ENCODE measurements around the gene BMP2K. TPM values are rescaled to one million over a fixed set of nuclear protein-coding genes. Genes with fewer than 3 reads are reported as not detected.

BMP2K gene
- total RNA-seq, 1 donor from 2014 or later: 33.3 TPM

DNA sequence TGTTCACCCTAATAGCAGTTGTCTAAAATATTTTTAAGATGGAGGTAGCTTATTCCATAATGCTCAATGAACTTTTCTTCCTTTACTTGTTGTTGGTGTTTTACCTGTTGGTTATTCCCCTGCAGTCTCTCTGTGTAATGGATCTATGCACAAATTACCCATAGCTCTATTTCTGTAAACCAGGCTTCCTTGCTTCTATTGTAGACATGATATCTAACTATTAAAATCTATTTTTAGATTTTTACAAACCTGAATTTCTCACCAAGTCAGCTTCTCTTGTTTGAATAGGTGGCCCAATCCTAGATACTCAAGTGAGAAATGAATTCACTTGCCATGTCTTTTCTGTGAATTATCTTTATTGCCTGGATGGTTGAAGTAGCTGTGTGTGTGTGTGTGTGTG lies 24.8 kb downstream of the BMP2K start:
- no peak overlapping the region for H3K4me3 ChIP-seq (ENCODE audit: insufficient read depth, low read depth, low read length)
- H3K27me3 Mint-ChIP-seq (ENCODE audit: low read depth, unreplicated experiment): no peaks in the 10 kb centered on the region
- H3K36me3 Mint-ChIP-seq (ENCODE audit: low read depth, unreplicated experiment): peaks cover 3% of the 10 kb centered on the region
- H2AFZ ChIP-seq (ENCODE audit: low read depth, low read length): no peak overlapping the region
- no peak overlapping the region for H3K4me3 Mint-ChIP-seq (ENCODE audit: unreplicated experiment)
- TF ChIP-seq CTCF (IDR thresholded peaks at IDR 0.05; ENCODE audit: insufficient read depth, low read depth, low read length) (no peak), EZH2 (IDR thresholded peaks at IDR 0.05; ENCODE audit: insufficient read depth, low read length) (no peak)
- H3K27me3 ChIP-seq (ENCODE audit: insufficient read depth, low read length): no peaks in the 10 kb centered on the region
- no peaks in the 10 kb centered on the region for H3K9me3 ChIP-seq (ENCODE audit: insufficient read depth, low read depth, low read length)
- H4K20me1 ChIP-seq (ENCODE audit: insufficient read depth, low read length): peaks cover 26% of the 10 kb centered on the region
- no peak overlapping the region for H3K9ac ChIP-seq (ENCODE audit: low read length)
- DNase-seq (ENCODE audit: low read depth) (no peak), FAIRE-seq (no peak)
- peaks cover 88% of the 10 kb centered on the region for H3K79me2 ChIP-seq (ENCODE audit: insufficient read depth, low read length)
- no peaks in the 10 kb centered on the region for H3K4me1 ChIP-seq (ENCODE audit: insufficient read depth, low read length)
- H3K4me2 ChIP-seq (ENCODE audit: low read length): no peak overlapping the region
- H3K27ac Mint-ChIP-seq (ENCODE audit: unreplicated experiment): no peak overlapping the region
- peaks cover 2% of the 10 kb centered on the region for H3K9me3 Mint-ChIP-seq (ENCODE audit: unreplicated experiment)
- peaks cover 5% of the 10 kb centered on the region for H3K4me1 Mint-ChIP-seq (ENCODE audit: low read depth, unreplicated experiment)
- no peak overlapping the region for H3K27ac ChIP-seq (ENCODE audit: low read depth, low read length)
- H3K36me3 ChIP-seq (ENCODE audit: insufficient read depth, low read length): no peaks in the 10 kb centered on the region

DNA sequence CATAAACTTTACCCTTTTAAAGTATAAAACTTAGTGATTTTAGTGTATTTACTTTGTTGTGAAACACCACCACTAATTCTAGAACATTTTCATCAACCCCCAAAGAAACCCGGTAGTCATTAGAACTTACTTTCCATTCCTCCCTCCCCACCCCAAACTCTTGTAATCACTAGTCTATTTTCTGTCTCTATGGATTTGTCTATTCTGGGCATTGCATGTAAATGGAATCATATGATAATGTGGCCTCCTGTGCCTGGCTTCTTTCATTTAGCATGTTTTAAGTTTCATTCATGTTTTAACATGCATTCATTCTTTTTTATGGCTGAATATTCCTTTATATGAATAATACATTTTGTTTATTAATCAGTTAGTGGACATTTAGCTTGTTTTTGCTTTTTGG lies 27.8 kb downstream of the BMP2K start:
- peaks cover 2% of the 10 kb centered on the region for H3K36me3 Mint-ChIP-seq (ENCODE audit: low read depth, unreplicated experiment)
- H4K20me1 ChIP-seq (ENCODE audit: insufficient read depth, low read length): peaks cover 30% of the 10 kb centered on the region
- no peak overlapping the region for H2AFZ ChIP-seq (ENCODE audit: low read depth, low read length)
- peaks cover 5% of the 10 kb centered on the region for H3K4me1 Mint-ChIP-seq (ENCODE audit: low read depth, unreplicated experiment)
- H3K27me3 ChIP-seq (ENCODE audit: insufficient read depth, low read length): no peaks in the 10 kb centered on the region
- H3K4me3 ChIP-seq (ENCODE audit: insufficient read depth, low read depth, low read length): no peak overlapping the region
- H3K4me2 ChIP-seq (ENCODE audit: low read length): no peak overlapping the region
- peaks cover 86% of the 10 kb centered on the region for H3K79me2 ChIP-seq (ENCODE audit: insufficient read depth, low read length)
- no peaks in the 10 kb centered on the region for H3K27me3 Mint-ChIP-seq (ENCODE audit: low read depth, unreplicated experiment)
- TF ChIP-seq EZH2 (IDR thresholded peaks at IDR 0.05; ENCODE audit: insufficient read depth, low read length): no peak
- no peak for TF ChIP-seq CTCF (IDR thresholded peaks at IDR 0.05; ENCODE audit: insufficient read depth, low read depth, low read length)
- H3K4me1 ChIP-seq (ENCODE audit: insufficient read depth, low read length): no peaks in the 10 kb centered on the region
- H3K9me3 Mint-ChIP-seq (ENCODE audit: unreplicated experiment): peaks cover 9% of the 10 kb centered on the region
- DNase-seq (ENCODE audit: low read depth) (no peak), FAIRE-seq (no peak)
- no peak overlapping the region for H3K27ac Mint-ChIP-seq (ENCODE audit: unreplicated experiment)
- H3K27ac ChIP-seq (ENCODE audit: low read depth, low read length): no peak overlapping the region
- no peaks in the 10 kb centered on the region for H3K36me3 ChIP-seq (ENCODE audit: insufficient read depth, low read length)
- no peak overlapping the region for H3K9ac ChIP-seq (ENCODE audit: low read length)
- no peak overlapping the region for H3K4me3 Mint-ChIP-seq (ENCODE audit: unreplicated experiment)
- H3K9me3 ChIP-seq (ENCODE audit: insufficient read depth, low read depth, low read length): no peaks in the 10 kb centered on the region

- no peak for FAIRE-seq
Observed at GRCh38 chr4:78806943-78807460, 30.9 kb downstream of the BMP2K start.

More at GRCh38 chr4:78806943-78807460, 30.9 kb downstream of the BMP2K start:
- H3K27ac ChIP-seq (ENCODE audit: low read depth, low read length): no peak overlapping the region
- no peaks in the 10 kb centered on the region for H3K36me3 ChIP-seq (ENCODE audit: insufficient read depth, low read length)
- H3K79me2 ChIP-seq (ENCODE audit: insufficient read depth, low read length): peaks cover 85% of the 10 kb centered on the region
- peaks cover 2% of the 10 kb centered on the region for H3K36me3 Mint-ChIP-seq (ENCODE audit: low read depth, unreplicated experiment)
- no peak overlapping the region for H3K4me3 Mint-ChIP-seq (ENCODE audit: unreplicated experiment)
- H3K9ac ChIP-seq (ENCODE audit: low read length): no peak overlapping the region
- H4K20me1 ChIP-seq (ENCODE audit: insufficient read depth, low read length): peaks cover 38% of the 10 kb centered on the region
- no peak overlapping the region for H2AFZ ChIP-seq (ENCODE audit: low read depth, low read length)
- no peaks in the 10 kb centered on the region for H3K9me3 ChIP-seq (ENCODE audit: insufficient read depth, low read depth, low read length)
- H3K4me1 Mint-ChIP-seq (ENCODE audit: low read depth, unreplicated experiment): peaks cover 8% of the 10 kb centered on the region
- peaks cover 9% of the 10 kb centered on the region for H3K9me3 Mint-ChIP-seq (ENCODE audit: unreplicated experiment)
- no peaks in the 10 kb centered on the region for H3K27me3 ChIP-seq (ENCODE audit: insufficient read depth, low read length)
- H3K4me3 ChIP-seq (ENCODE audit: insufficient read depth, low read depth, low read length): no peak overlapping the region
- DNase-seq (ENCODE audit: low read depth): no peak
- no peak for TF ChIP-seq EZH2 (IDR thresholded peaks at IDR 0.05; ENCODE audit: insufficient read depth, low read length)
- no peak for TF ChIP-seq CTCF (IDR thresholded peaks at IDR 0.05; ENCODE audit: insufficient read depth, low read depth, low read length)
- no peaks in the 10 kb centered on the region for H3K27me3 Mint-ChIP-seq (ENCODE audit: low read depth, unreplicated experiment)
- H3K4me1 ChIP-seq (ENCODE audit: insufficient read depth, low read length): no peaks in the 10 kb centered on the region
- no peak overlapping the region for H3K4me2 ChIP-seq (ENCODE audit: low read length)
- H3K27ac Mint-ChIP-seq (ENCODE audit: unreplicated experiment): no peak overlapping the region
